GM12891 (cell line): ENCODE data around the gene CLPTM1L.
"Not testable (repeated sequence)": the region's sequence is repeated elsewhere in the genome, so short reads cannot be mapped to it uniquely, and the experiment has no call there.

Experiments
- DNase-seq: peaks from one replicate; pipeline ENCODE4 v3.0.0; 2011; ENCODE audit warnings: low spot score; ENCODE audit not compliant: insufficient read length
- FAIRE-seq: peaks from 2 replicates; lab custom pipeline; 2011; peaks lifted over from hg19 to GRCh38; lab: Jason Lieb, UNC
- PAX5 ChIP-seq: IDR thresholded peaks from 2 replicates; pipeline ENCODE4 v1.6.1; 2011; ENCODE audit warnings: low read length, moderate library complexity, mild to moderate bottlenecking; ENCODE audit not compliant: insufficient read depth, severe bottlenecking
- POLR2A ChIP-seq: IDR thresholded peaks from 2 replicates; pipeline ENCODE4 v1.6.1; 2011; ENCODE audit warnings: low read depth, low read length, control low read depth
- POLR2AphosphoS5 ChIP-seq: IDR thresholded peaks from 2 replicates; pipeline ENCODE4 v1.6.1; 2011; ENCODE audit warnings: low read depth, low read length, control low read depth
- POU2F2 ChIP-seq: IDR thresholded peaks from 2 replicates; pipeline ENCODE4 v1.6.1; 2011; ENCODE audit warnings: low read depth, mild to moderate bottlenecking, control low read depth, low read length, moderate library complexity
- SPI1 ChIP-seq: IDR thresholded peaks from 2 replicates; pipeline ENCODE4 v1.6.1; 2011; ENCODE audit warnings: low read depth, low read length, control low read depth
- TAF1 ChIP-seq: IDR thresholded peaks from 2 replicates; pipeline ENCODE4 v1.6.1; 2011; ENCODE audit warnings: low read depth, low read length, control low read depth

The CLPTM1L gene

DNA sequence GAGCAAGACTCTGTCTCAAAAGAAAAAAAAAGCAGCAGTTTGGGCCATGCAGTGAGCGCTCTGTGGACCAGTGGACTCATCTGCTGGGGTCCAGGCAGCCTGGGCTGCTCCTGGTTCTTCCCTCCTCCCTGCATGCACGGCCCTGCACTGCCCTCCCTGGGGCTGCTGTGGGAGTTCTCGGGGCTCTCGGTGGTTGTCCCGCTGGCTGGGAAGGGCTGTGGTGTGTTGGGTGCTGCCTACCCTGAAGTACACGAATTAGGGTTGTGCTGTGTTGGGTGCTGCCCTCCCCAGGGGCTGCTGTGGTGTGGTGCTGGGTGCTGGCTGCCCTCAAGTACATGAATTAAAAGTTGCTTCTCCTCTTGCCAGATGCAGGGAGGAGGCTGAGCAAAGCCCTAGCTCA, 18.3 kb upstream of the CLPTM1L start:
- FAIRE-seq, result no peak

DNA sequence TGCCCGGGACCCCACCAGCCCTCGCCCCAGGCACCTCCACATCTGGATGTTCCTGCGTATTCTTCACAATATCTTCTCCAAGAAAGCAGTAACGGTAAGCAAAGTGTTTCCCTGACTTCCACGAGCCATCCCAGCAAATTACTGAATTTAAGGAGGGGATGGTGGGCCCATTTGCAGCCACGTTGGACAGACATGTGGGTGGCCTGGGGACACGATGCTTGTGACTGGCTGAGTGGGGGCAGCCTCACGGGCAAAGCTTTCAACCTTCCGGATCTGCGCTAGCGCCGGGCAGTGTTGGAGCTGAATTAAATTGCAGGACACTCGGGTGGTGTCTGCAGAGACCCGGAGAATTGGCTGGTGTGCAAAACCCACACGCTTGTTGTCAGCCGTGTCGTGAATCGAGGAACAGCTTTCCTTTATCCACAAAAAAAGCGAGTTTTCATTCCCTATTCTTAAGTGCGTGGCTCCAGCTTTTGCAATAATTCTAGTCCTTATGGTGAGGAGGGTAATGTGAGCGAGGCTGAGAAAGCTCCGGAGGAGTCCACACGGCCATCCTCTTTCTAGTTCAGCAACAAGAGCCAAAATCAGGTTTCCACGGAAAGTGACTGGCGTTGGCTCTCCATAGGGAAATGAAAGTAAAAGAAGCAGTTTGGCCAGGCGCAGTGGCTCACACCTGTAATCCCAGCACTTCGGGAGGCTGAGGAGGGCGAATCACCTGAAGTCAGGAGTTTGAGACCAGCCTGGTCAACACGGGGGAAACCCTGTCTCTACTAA, 17.5 kb upstream of the CLPTM1L start:
- DNase-seq, result no peak
- TF ChIP-seq PAX5 (no peak), POU2F2 (no peak), SPI1 (no peak), TAF1 (no peak), POLR2AphosphoS5 (no peak), POLR2A (no peak)
- no peak for FAIRE-seq

More for the DNA sequence above, 18.3 kb upstream of the CLPTM1L start:
- TF ChIP-seq SPI1, result no peak
- no peak for TF ChIP-seq POLR2A
- TF ChIP-seq POLR2AphosphoS5, result no peak
- TF ChIP-seq PAX5, result no peak
- TF ChIP-seq TAF1, result no peak
- TF ChIP-seq POU2F2, result no peak
- no peak for DNase-seq

DNA sequence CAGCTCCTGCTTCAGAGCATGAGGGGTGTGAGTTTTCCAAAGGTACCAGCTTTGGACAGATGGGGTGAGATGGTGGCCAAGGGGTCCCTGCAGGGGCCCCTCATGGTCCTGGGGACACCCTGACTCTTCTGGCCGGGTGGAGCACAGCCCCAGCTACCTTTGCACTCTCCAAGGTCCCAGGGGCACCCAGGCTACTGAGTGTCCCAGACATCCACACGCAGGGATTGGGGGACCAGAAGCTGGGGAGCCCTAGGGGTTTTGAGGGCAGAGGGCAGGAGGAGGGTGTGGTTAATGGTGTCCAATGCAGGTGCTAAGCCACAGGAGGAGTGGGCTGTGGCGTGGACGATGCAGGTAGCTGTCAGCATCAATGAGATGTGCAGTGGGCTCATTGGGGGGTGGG, 16.0 kb upstream of the CLPTM1L start:
- no peak for TF ChIP-seq POU2F2
- TF ChIP-seq SPI1, result no peak
- TF ChIP-seq POLR2A, result no peak
- TF ChIP-seq PAX5, result no peak
- no peak for TF ChIP-seq TAF1
- no peak for TF ChIP-seq POLR2AphosphoS5
- FAIRE-seq (no peak), DNase-seq (no peak)

DNA sequence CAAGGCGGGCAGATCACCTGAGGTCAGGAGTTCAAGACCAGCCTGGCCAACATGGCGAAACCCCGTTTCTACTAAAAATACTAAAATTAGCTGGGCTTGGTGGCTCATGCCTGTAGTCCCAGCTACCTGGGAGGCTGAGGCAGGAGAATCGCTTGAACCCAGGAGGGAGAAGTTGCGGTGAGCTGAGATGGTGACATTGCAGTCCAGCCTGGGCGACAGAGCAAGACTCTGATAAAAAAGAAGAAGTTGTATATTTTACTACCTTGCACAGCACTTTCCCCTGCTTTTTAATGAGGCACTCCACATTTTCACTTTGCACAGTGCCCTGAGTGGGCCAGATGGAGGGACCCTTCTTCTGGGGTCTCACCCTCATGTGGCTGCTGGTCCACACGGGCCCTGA, 15.5 kb upstream of the CLPTM1L start:
- not testable (repeated sequence) for FAIRE-seq, DNase-seq

DNA sequence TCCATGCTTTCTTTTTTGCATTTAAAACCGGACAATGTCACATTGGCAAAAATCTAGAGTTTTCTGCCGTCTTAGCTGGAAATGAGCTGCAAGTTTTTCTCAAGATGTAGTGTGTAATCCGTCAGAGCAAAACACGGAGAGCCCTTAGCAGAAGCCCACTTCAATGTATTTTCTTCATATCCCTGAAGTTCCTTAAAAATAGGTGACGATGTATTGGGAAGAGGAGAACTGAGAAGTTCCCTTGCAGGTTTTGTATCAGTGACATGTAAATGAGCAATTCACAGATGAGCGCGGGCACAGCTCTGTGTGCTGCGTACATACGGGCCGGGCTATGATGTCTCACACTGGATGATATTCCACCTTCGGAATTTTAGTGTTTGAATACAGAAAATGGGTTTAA, 14.8 kb upstream of the CLPTM1L start:
- FAIRE-seq (no peak), DNase-seq (no peak)
- no peak for TF ChIP-seq POLR2AphosphoS5
- TF ChIP-seq POLR2A, result no peak

DNA sequence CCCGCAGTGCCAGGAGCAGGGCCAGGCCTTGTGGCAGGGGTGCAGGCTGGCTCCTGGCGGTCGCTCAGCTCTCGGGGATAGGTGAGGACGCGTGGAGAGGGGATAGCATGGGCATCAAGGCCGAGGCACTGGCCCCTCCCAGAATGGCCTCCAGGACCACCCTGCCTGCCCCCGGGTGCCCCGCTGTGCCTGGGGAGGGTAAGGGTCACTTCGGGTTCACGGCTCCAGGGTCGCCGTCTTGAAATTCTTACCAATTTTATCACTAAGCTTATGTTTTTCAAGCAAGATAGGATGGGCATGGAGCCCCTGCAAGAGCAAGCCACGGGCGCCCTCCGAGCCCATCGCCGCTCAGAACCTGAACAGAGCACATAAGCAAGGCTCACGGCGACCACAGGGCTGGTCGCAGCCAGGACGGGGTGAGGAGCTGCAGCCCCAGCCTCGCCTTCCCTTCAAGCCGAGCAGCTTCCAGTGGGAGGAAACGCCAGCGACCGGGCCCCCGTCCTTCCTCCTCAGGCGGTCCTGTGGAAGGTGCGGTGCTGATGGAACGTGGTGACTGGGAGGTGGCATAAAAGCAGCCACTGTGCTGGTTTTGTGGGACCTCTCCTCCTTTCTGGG, 14.2 kb upstream of the CLPTM1L start:
- no peak for DNase-seq
- TF ChIP-seq POLR2AphosphoS5 (no peak), POU2F2 (no peak), POLR2A (no peak), TAF1 (no peak), PAX5 (no peak), SPI1 (no peak)
- FAIRE-seq, result no peak

DNA sequence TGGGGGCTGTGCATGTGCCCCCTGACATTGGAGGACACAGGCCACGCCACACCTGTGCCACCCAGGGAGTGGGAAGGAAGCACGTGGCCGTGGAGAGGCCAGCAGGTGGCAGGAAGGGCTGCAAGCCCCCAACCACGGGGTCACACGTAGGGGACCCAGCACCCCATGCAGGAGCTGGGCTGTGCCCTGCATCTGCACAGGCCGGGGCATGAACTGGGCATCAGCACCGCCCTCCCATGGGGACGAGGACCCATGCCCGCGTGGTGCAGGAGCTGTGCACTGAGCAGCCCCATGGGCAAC, 13.8 kb upstream of the CLPTM1L start:
- DNase-seq (no peak), FAIRE-seq (no peak)
- TF ChIP-seq SPI1, result no peak
- TF ChIP-seq TAF1, result no peak
- no peak for TF ChIP-seq PAX5
- TF ChIP-seq POLR2A, result no peak
- no peak for TF ChIP-seq POLR2AphosphoS5
- TF ChIP-seq POU2F2, result no peak

DNA sequence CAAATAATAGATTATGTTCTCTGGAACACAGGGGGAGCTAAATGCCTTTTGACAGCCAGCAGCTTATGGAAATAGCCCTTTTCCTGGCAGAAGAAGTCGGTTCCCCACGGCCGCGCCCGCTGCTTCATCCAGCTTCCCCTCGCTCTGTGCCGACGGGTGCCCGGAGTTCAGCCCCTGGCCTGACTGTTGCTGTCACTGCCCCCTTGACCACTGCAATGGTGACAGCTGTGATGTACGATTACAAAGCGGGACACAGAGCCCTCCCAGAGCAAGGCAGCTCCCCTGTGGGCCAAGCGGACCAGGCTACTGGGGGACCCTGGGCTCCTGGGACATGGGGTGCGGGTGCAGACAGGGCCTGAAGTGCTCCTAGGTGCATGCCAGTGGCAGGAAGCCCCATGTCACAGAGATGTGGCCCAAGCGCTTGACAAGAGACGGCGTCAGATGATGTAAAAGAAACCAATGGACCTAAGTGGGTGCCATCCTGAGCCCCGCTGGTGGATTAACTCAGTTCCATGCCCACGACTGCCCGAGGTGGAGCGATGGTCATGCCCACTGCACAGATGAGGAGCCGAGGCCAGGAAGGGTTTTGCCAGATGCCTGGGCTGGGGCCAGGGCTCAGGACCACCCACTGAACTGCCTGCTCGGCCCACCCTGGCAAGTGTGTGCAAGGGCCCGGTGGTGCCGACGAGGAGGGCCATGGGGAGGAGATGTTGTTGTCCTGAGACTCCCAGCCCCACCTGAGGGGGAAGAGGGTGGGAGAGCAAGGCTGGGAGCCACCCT, 13.2 kb upstream of the CLPTM1L start:
- no peak for TF ChIP-seq PAX5
- no peak for TF ChIP-seq POLR2A
- no peak for TF ChIP-seq SPI1
- no peak for DNase-seq
- FAIRE-seq, result no peak

DNA sequence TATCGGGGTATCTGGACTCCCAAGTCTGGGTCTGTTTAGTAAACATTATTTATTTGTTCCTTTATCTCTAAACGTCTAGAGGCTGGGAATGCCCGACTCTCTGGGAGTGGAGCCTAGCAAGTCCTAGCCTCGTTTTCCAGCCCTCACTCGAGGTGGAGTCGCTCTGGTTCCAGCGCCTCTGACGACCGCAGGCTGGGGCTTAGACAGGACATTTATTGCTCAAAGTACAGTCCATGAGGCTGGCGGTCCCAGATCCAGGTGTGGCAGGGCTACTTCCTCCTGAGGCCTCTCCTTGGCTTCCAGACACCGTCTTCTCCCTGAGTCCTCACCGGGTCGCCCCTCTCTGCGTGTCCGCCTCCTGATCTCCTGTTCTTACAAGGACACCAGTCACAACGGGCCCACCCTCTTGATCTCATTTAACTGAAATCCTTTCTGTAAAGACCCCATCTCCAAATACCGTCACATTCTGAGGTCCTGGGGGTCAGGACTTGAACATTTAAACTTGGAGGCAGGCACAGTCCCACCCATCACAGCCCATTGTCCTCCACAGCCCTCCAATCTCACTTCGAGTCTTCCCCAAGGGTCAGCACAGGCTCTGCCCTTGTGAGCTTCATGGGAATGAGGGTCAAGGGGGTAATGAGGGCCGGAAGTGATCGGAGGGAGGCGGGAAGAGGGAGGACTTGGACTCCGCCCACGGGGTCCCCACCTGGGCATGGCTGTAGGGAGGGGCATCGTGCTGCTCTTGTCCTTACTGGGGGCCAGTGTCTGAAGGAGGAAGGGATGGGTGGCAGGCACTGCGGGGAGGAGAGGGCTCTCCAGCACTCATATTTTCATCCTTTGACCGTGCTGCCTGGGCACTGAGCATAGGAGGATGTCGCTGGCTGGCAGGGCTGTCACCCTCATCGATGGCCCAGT, 12.2 kb upstream of the CLPTM1L start:
- DNase-seq (no peak), FAIRE-seq (no peak)
- no peak for TF ChIP-seq TAF1
- TF ChIP-seq POLR2AphosphoS5, result no peak
- no peak for TF ChIP-seq POLR2A
- no peak for TF ChIP-seq POU2F2
- TF ChIP-seq SPI1, result no peak
- no peak for TF ChIP-seq PAX5

DNA sequence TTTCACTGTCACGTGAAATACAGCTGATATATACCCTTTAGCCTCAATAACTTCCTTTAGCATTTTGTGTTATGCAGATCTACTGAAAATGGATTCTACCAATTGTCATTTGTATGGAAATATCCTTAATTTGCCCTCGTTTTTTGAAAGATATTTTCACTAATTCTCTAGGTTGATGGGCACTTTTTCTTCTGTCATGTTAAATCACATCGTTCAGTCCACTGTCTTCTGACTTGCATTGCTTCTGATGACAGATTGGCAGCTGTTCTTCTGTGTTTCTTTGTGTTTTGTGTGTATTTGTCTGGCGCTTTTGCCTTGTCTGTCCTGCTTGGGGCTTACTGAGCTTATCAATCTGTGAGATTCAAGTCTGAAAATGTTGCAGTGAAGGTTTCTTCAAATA, 9.7 kb upstream of the CLPTM1L start:
- TF ChIP-seq PAX5 (no peak), TAF1 (no peak), POLR2A (no peak), SPI1 (no peak)
- DNase-seq (no peak), FAIRE-seq (no peak)
